Erythroblast (primary cell): ENCODE data around the gene DMD.

ENCODE experiments used
- GATA1 ChIP-seq: IDR thresholded peaks from 2 replicates; pipeline ENCODE4 v1.6.1; 2011; ENCODE audit warnings: low read depth, mild to moderate bottlenecking, control low read depth, low read length, moderate library complexity
- POLR2A ChIP-seq: IDR thresholded peaks from 2 replicates; pipeline ENCODE4 v1.6.1; 2011; ENCODE audit warnings: mild to moderate bottlenecking, low read length

GRCh38 chrX:31374786-31375185 is 1836.6 kb downstream of the DMD start:
- TF ChIP-seq POLR2A, result no peak
- no peak for TF ChIP-seq GATA1
